Activated naive CD4-positive, alpha-beta T cell treated with anti-CD3 and anti-CD28 coated beads for 36 hours (primary cell): Measurements from ENCODE around the gene MKNK1. TPM values are rescaled to one million over a fixed set of nuclear protein-coding genes. Genes with fewer than 3 reads are reported as not detected.

ENCODE experiments used
- CTCF ChIA-PET: fragments of 350-600 bp; sonication (Branson Sonifier 250); formaldehyde crosslinking; loops from one replicate; lab custom pipeline; 2021; ENCODE audit warnings: antibody characterized with exemption; lab: Charles Lee
- DNase-seq: peaks from one replicate; pipeline ENCODE4 v3.0.0-alpha.2; 2020
- H3K27ac Mint-ChIP-seq: one replicate; pipeline ENCODE4 v1.8.0; 2021; ENCODE audit warnings: mild to moderate bottlenecking, mixed read lengths
- H3K27me3 Mint-ChIP-seq: one replicate; pipeline ENCODE4 v1.8.0; 2021; ENCODE audit warnings: low read depth, mixed read lengths
- H3K36me3 Mint-ChIP-seq: one replicate; pipeline ENCODE4 v1.8.0; 2021; ENCODE audit warnings: low read depth, mixed read lengths
- H3K4me1 Mint-ChIP-seq: one replicate; pipeline ENCODE4 v1.8.0; 2021; ENCODE audit warnings: low read depth, mixed read lengths
- H3K4me3 Mint-ChIP-seq: one replicate; pipeline ENCODE4 v1.8.0; 2021; ENCODE audit warnings: mild to moderate bottlenecking, moderate library complexity, mixed read lengths
- H3K9me3 Mint-ChIP-seq: one replicate; pipeline ENCODE4 v1.8.0; 2021; ENCODE audit warnings: mixed read lengths
- intact Hi-C: fragments of 100-400 bp; cut with micrococcal nuclease; formaldehyde crosslinking; loops from one replicate; pipeline ENCODE4 v1.15.1; 2023
- total RNA-seq, 2 experiments: library from RNA; stranded (reverse); gene quantifications; one replicate each; pipeline ENCODE4 v1.2.3, GENCODE V29; 2021

MKNK1 gene
- total RNA-seq, 2 experiments from 2014 or later, result 18.5 to 21.2 TPM

DNA sequence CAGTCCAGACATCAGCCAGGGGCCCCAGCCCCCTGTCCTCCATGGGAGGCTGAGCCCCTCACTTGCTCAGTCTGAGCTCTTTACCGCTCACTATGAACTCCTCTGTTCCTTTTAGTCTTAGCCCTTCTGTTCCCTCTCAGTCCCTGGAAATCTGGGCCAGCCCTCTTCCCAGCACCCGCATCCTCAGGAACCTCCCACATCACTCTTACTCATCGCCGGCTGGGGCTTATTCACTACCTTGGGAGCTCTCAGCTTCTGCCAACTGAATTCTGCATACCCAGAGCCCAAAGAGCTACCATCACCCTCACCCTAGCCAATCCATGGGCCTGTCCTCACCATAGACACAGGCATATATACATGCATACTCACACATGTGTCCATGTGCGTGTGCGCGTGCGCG is 64.1 kb downstream of the MKNK1 start:
- CTCF ChIA-PET, result interaction anchor here (0.8 to 1.6 kb wide), 3 partner anchors 11 to 93 kb away, joined by 4 to 8 read pairs (median 4); no protein-coding TSS in a partner anchor
- no peak overlapping the region for H3K4me3 Mint-ChIP-seq
- no peak overlapping the region for H3K27ac Mint-ChIP-seq
- H3K9me3 Mint-ChIP-seq, result no peaks in the 10 kb centered on the region
- DNase-seq, result no peak
- no peaks in the 10 kb centered on the region for H3K36me3 Mint-ChIP-seq
- peaks cover 29% of the 10 kb centered on the region for H3K27me3 Mint-ChIP-seq
- H3K4me1 Mint-ChIP-seq, result no peaks in the 10 kb centered on the region
- intact Hi-C loops, result no loop called here

DNA sequence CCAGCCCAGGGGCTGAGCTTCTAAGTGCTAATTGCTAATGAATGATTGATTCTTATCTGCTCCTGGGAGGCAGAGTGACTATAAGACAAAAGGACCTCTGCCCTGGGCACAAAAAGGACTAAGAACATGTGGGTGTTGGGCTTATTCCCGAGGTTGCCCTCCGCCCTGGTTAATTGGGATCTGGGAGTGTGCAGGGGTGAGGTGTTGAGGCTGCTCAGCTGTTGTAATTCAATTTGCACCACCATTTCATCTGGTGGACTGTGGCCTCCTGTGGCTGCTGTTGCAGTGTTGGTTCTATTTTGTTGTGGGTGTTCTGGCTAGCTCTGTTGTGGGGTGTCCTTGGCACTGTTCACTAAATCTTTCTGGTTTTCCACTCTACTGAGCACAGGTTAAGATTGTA is 65.9 kb downstream of the MKNK1 start:
- H3K36me3 Mint-ChIP-seq, result no peaks in the 10 kb centered on the region
- intact Hi-C loops, result no loop called here
- no peaks in the 10 kb centered on the region for H3K9me3 Mint-ChIP-seq
- H3K27ac Mint-ChIP-seq, result no peak overlapping the region
- no peak for DNase-seq
- CTCF ChIA-PET, result interaction anchor here (1.1 to 1.8 kb wide), 2 partner anchors 10 to 91 kb away, joined by 4 read pairs; no protein-coding TSS in a partner anchor
- H3K27me3 Mint-ChIP-seq, result peaks cover 21% of the 10 kb centered on the region
- no peak overlapping the region for H3K4me3 Mint-ChIP-seq
- peaks cover 3% of the 10 kb centered on the region for H3K4me1 Mint-ChIP-seq

DNA sequence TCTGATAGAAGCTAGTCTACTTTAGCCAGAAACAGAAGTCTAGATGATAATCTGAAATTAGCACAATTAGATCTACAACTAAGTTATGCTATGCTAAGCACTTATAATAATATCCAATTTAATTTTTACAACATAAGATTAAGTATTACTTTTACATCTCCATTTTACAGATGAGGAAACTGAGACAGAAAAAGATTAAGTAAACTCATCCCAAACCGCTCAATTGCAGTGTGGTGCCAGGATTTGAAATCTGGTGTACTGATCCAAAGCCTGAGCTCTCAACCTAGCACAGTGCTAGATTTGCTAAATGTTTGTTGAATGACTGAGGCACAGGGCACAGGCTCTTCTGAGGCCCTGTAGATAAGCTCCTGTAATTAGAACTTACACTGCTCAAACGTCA is 66.4 kb downstream of the MKNK1 start:
- peaks cover 3% of the 10 kb centered on the region for H3K4me1 Mint-ChIP-seq
- CTCF ChIA-PET, result interaction anchor here (1.1 to 1.8 kb wide), 2 partner anchors 11 to 91 kb away, joined by 4 read pairs; no protein-coding TSS in a partner anchor
- H3K9me3 Mint-ChIP-seq, result no peaks in the 10 kb centered on the region
- H3K27ac Mint-ChIP-seq, result no peak overlapping the region
- intact Hi-C loops, result no loop called here
- H3K36me3 Mint-ChIP-seq, result no peaks in the 10 kb centered on the region
- no peak for DNase-seq
- H3K27me3 Mint-ChIP-seq, result peaks cover 16% of the 10 kb centered on the region
- H3K4me3 Mint-ChIP-seq, result no peak overlapping the region

DNA sequence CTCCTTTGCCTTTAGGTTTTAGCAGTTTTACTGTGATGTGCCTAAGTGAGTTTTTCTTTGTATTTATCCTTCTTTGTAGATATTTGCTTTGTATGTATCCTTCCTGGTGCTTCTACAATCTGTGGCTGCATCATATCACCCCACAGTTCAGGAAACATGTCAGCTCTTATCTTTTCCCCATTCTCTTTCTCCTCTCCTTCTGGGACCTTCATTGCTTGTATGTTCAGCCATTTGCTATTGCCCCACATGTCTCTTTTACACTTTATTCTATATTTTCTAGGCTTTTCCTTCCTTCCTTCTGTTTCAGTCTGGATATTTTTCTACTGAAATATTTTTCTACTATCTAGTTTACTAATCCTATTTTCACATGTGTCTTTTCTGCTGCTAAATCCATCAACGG is 67.5 kb downstream of the MKNK1 start:
- Mint-ChIP-seq H3K4me1 (peaks cover 9% of the 10 kb centered on the region), H3K36me3 (no peaks in the 10 kb centered on the region), H3K27me3 (peaks cover 9% of the 10 kb centered on the region), H3K27ac (no peak overlapping the region), H3K9me3 (no peaks in the 10 kb centered on the region), H3K4me3 (no peak overlapping the region)
- intact Hi-C loops, result no loop called here
- CTCF ChIA-PET, result interaction anchor here (0.7 to 1.0 kb wide), 3 partner anchors 9 to 878 kb away, joined by 4 to 5 read pairs (median 4); no protein-coding TSS in a partner anchor
- DNase-seq, result no peak

DNA sequence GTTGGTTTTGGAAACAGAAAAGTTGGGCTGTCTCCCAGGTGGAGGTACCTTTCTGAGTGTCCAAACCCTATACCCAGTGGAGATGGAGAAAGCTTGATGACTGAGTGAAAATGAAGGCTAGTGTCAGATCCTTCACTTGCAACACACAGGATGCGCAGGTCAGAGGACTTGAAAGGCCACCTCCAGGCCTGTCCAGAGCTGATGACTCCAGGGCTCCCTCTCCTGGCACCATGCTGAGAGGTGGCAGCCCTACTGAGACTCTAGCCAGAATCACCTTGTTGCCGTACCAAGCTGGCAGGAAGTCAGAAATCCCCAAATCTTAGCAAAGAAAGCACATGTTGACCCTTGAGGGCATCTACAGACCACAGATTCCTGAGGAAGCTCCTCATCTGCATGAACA is 69.0 kb downstream of the MKNK1 start:
- H3K27me3 Mint-ChIP-seq, result peaks cover 9% of the 10 kb centered on the region
- H3K36me3 Mint-ChIP-seq, result no peaks in the 10 kb centered on the region
- intact Hi-C loops, result no loop called here
- CTCF ChIA-PET, result interaction anchor here (0.8 to 3.5 kb wide), 13 partner anchors 8 to 140 kb away, joined by 3 to 15 read pairs (median 4); no protein-coding TSS in a partner anchor
- peaks cover 9% of the 10 kb centered on the region for H3K4me1 Mint-ChIP-seq
- no peak overlapping the region for H3K4me3 Mint-ChIP-seq
- H3K9me3 Mint-ChIP-seq, result no peaks in the 10 kb centered on the region
- peak; percentile 54 for DNase-seq
- no peak overlapping the region for H3K27ac Mint-ChIP-seq

GRCh38 chr1:46533179-46533864 is 70.7 kb downstream of the MKNK1 start:
- H3K4me1 Mint-ChIP-seq, result peaks cover 18% of the 10 kb centered on the region
- H3K36me3 Mint-ChIP-seq, result no peaks in the 10 kb centered on the region
- peak overlapping the region; percentile 66 for H3K4me3 Mint-ChIP-seq
- intact Hi-C loops, result loop anchor here (1.0 to 2.0 kb wide), 4 partner anchors 15 to 186 kb away; partner anchors contain the start of genes ATPAF1 and EFCAB14
- DNase-seq, result peak; percentile 28
- no peak overlapping the region for H3K27ac Mint-ChIP-seq
- H3K27me3 Mint-ChIP-seq, result peaks cover 17% of the 10 kb centered on the region
- no peaks in the 10 kb centered on the region for H3K9me3 Mint-ChIP-seq
- CTCF ChIA-PET, result interaction anchor here (0.7 to 3.5 kb wide), 11 partner anchors 11 to 192 kb away, joined by 3 to 15 read pairs (median 5); no protein-coding TSS in a partner anchor

DNA sequence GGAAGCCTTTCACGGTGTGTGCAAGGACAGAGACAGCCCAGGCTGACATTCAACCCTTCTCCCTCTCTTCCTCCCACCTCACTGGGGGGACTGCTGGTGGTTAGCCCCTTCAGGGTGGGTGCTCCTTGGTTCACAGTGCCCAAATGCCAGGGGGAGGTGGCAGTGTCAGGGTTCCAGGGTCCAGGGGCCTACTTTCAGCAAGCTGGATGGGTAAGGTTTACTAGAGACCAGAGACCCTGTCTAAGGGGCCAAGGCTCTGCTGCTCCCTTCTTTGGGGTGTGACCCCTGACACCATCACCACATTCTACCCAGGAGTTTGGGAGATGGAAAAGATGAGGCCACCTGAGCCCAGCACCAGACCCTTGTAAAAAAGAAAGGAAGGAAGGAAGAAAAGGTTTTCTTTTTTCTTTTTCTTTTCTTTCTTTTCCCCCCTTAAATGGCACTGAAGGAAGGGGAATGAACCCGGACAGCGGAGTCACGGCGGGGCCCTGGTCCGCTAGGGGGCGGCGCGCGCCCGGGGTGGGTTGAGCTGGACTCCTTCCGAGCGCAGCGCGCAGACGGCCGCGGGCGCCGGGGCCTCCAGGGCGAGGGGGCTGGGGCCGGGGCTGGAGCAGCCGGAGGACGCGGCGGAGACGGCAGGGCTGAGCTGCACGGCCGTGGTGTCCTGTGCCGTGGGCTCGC is 71.4 kb downstream of the MKNK1 start:
- CTCF ChIA-PET, result interaction anchor here (0.5 to 3.5 kb wide), 10 partner anchors 10 to 205 kb away, joined by 3 to 15 read pairs (median 4); no protein-coding TSS in a partner anchor
- no peaks in the 10 kb centered on the region for H3K36me3 Mint-ChIP-seq
- peak; percentile 74 for DNase-seq
- no peak overlapping the region for H3K27ac Mint-ChIP-seq
- intact Hi-C loops, result loop anchor here (1.0 to 2.0 kb wide), 5 partner anchors 16 to 193 kb away; partner anchors contain the start of genes ATPAF1 and EFCAB14
- H3K9me3 Mint-ChIP-seq, result no peaks in the 10 kb centered on the region
- no peak overlapping the region for H3K4me3 Mint-ChIP-seq
- peaks cover 18% of the 10 kb centered on the region for H3K4me1 Mint-ChIP-seq
- peaks cover 22% of the 10 kb centered on the region for H3K27me3 Mint-ChIP-seq

- Mint-ChIP-seq H3K36me3 (no peaks in the 10 kb centered on the region), H3K4me1 (peaks cover 18% of the 10 kb centered on the region), H3K9me3 (no peaks in the 10 kb centered on the region), H3K27ac (no peak overlapping the region), H3K27me3 (peaks cover 22% of the 10 kb centered on the region), H3K4me3 (no peak overlapping the region)
- CTCF ChIA-PET, result interaction anchor here (1.4 to 2.9 kb wide), 4 partner anchors 49 to 193 kb away, joined by 3 to 8 read pairs (median 4); no protein-coding TSS in a partner anchor
- intact Hi-C loops, result loop anchor here (1.0 to 2.0 kb wide), 4 partner anchors 17 to 193 kb away; partner anchors contain the start of gene ATPAF1
- DNase-seq, result peak; percentile 44
Measured at GRCh38 chr1:46532095-46532494, 72.0 kb downstream of the MKNK1 start.

- H3K36me3 Mint-ChIP-seq, result no peaks in the 10 kb centered on the region
Measured at GRCh38 chr1:46530791-46531409, 73.2 kb downstream of the MKNK1 start.

GRCh38 chr1:46530311-46530710 is 73.8 kb downstream of the MKNK1 start:
- Mint-ChIP-seq H3K4me3 (no peak overlapping the region), H3K9me3 (no peaks in the 10 kb centered on the region), H3K27me3 (peaks cover 31% of the 10 kb centered on the region), H3K36me3 (no peaks in the 10 kb centered on the region), H3K4me1 (peaks cover 18% of the 10 kb centered on the region), H3K27ac (no peak overlapping the region)
- DNase-seq, result no peak
- intact Hi-C loops, result no loop called here
- CTCF ChIA-PET, result interaction anchor here (0.7 to 6.5 kb wide), 8 partner anchors 9 to 137 kb away, joined by 4 to 128 read pairs (median 11); no protein-coding TSS in a partner anchor

More at GRCh38 chr1:46530791-46531409, 73.2 kb downstream of the MKNK1 start:
- intact Hi-C loops, result no loop called here
- Mint-ChIP-seq H3K4me3 (no peak overlapping the region), H3K27me3 (peaks cover 26% of the 10 kb centered on the region), H3K27ac (no peak overlapping the region), H3K9me3 (no peaks in the 10 kb centered on the region), H3K4me1 (peaks cover 18% of the 10 kb centered on the region)
- no peak for DNase-seq
- CTCF ChIA-PET, result interaction anchor here (0.9 to 6.5 kb wide), 5 partner anchors 43 to 196 kb away, joined by 3 to 128 read pairs (median 20); no protein-coding TSS in a partner anchor

GRCh38 chr1:46529031-46529630 is 74.9 kb downstream of the MKNK1 start:
- Mint-ChIP-seq H3K27me3 (peaks cover 34% of the 10 kb centered on the region), H3K27ac (peak overlapping the region; percentile 39), H3K4me1 (peaks cover 18% of the 10 kb centered on the region), H3K9me3 (no peaks in the 10 kb centered on the region), H3K4me3 (no peak overlapping the region), H3K36me3 (no peaks in the 10 kb centered on the region)
- peak; percentile 54 for DNase-seq
- CTCF ChIA-PET, result interaction anchor here (0.9 to 6.5 kb wide), 14 partner anchors 11 to 195 kb away, joined by 3 to 128 read pairs (median 6); partner anchors contain the start of genes MKNK1 and MOB3C
- intact Hi-C loops, result loop anchor here (1.0 kb wide), 2 partner anchors 82 to 123 kb away; no protein-coding TSS in a partner anchor
